ENCODE data around the gene FAM50B.

GRCh38 chr6:3856576-3856975, 7.4 kb downstream of the FAM50B start:
- TF ChIP-seq, protein P1, sequence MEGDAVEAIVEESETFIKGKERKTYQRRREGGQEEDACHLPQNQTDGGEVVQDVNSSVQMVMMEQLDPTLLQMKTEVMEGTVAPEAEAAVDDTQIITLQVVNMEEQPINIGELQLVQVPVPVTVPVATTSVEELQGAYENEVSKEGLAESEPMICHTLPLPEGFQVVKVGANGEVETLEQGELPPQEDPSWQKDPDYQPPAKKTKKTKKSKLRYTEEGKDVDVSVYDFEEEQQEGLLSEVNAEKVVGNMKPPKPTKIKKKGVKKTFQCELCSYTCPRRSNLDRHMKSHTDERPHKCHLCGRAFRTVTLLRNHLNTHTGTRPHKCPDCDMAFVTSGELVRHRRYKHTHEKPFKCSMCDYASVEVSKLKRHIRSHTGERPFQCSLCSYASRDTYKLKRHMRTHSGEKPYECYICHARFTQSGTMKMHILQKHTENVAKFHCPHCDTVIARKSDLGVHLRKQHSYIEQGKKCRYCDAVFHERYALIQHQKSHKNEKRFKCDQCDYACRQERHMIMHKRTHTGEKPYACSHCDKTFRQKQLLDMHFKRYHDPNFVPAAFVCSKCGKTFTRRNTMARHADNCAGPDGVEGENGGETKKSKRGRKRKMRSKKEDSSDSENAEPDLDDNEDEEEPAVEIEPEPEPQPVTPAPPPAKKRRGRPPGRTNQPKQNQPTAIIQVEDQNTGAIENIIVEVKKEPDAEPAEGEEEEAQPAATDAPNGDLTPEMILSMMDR (conservative IDR thresholded peaks at IDR 0.05) = no peak
- TF ChIP-seq ZFX (IDR thresholded peaks at IDR 0.05) = no peak
